ENCODE data around the gene MOCS3. TPM values are rescaled to one million over a fixed set of nuclear protein-coding genes. Genes with fewer than 3 reads are reported as not detected.

Gene MOCS3
- total and polyA plus RNA-seq, 2 experiments from 2014 or later: 4.0 to 8.6 TPM

DNA sequence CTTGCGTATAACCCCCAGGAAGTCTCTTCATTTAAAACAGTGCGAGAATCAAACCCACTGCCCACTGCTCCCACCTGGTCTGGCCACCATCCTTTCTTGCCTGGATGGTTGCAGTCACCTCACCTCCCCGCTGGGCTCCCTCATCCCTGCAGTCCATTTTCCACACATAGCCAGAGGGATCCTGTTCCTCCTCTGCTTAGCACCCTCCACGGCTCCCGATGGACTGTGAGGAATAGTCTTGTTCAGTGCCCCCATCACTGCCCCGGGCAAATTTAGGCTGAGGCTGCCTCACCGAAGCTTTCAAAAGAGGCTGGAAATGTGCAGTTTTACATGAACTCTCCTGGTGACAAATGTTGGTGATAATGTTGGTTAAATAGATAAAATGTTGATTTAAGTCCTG lies 46.6 kb downstream of the MOCS3 start:
- H3K27me3 ChIP-seq: no peaks in the 10 kb centered on the region
- TF ChIP-seq EZH2 (IDR thresholded peaks at IDR 0.05; ENCODE audit: borderline replicate concordance) (no peak), EZH2phosphoT487 (IDR thresholded peaks at IDR 0.05; ENCODE audit: low read depth, severe bottlenecking, unreplicated experiment) (no peak)
- TF ChIP-seq, protein P1, sequence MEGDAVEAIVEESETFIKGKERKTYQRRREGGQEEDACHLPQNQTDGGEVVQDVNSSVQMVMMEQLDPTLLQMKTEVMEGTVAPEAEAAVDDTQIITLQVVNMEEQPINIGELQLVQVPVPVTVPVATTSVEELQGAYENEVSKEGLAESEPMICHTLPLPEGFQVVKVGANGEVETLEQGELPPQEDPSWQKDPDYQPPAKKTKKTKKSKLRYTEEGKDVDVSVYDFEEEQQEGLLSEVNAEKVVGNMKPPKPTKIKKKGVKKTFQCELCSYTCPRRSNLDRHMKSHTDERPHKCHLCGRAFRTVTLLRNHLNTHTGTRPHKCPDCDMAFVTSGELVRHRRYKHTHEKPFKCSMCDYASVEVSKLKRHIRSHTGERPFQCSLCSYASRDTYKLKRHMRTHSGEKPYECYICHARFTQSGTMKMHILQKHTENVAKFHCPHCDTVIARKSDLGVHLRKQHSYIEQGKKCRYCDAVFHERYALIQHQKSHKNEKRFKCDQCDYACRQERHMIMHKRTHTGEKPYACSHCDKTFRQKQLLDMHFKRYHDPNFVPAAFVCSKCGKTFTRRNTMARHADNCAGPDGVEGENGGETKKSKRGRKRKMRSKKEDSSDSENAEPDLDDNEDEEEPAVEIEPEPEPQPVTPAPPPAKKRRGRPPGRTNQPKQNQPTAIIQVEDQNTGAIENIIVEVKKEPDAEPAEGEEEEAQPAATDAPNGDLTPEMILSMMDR (IDR thresholded peaks at IDR 0.05; ENCODE audit: poor library complexity): no peak

DNA sequence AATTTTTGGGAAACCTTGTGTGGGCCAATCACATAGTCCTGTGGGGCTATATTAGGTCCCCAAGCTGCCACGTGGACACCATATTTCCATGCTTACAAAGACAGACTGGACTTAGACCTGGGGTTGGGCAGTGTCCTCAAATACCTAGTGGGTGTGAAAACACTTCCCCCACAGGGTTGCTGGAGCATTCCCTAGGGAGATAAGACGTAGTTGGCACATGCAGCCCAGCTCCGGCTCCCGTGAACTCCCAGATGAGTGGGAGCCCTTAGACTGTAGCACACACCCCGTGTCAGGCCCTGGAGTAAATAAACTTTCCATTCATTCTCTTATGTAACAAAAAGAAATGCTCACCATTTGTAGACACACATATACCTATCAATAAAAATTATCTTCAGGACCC lies 50.1 kb downstream of the MOCS3 start:
- Histone ChIP-seq H3K4me3 (no peak overlapping the region), H4K20me1 (ENCODE audit: insufficient read depth, poor library complexity, severe bottlenecking) (no peaks in the 10 kb centered on the region), H3K36me3 (replicated peaks; ENCODE audit: insufficient read depth, low read depth) (no peaks in the 10 kb centered on the region), H2AFZ (no peak overlapping the region), H3K4me2 (no peak overlapping the region), H3K79me2 (no peaks in the 10 kb centered on the region), H3K27ac (no peak overlapping the region), H3K27me3 (no peaks in the 10 kb centered on the region), H3K9me3 (ENCODE audit: low read depth) (no peaks in the 10 kb centered on the region), H3K4me1 (ENCODE audit: insufficient read depth) (no peaks in the 10 kb centered on the region), H3K9me2 (replicated peaks; ENCODE audit: insufficient read depth) (no peaks in the 10 kb centered on the region)
- peak; percentile 44 for DNase-seq (ENCODE audit: low spot score)
- 60% methylated on average over 5 of the region's 5 CpGs for WGBS (ENCODE audit: low lambda C conversion rate, missing lambda C conversion rate)
- TF ChIP-seq, protein P1 (IDR thresholded peaks at IDR 0.05; ENCODE audit: poor library complexity): no peak
- TF ChIP-seq EZH2phosphoT487 (IDR thresholded peaks at IDR 0.05; ENCODE audit: low read depth, severe bottlenecking, unreplicated experiment): no peak

More for the DNA sequence above, 46.6 kb downstream of the MOCS3 start:
- H2AFZ ChIP-seq: no peak overlapping the region
- H4K20me1 ChIP-seq (ENCODE audit: insufficient read depth, poor library complexity, severe bottlenecking): no peaks in the 10 kb centered on the region
- H3K4me3 ChIP-seq: no peak overlapping the region
- DNase-seq (ENCODE audit: low spot score): no peak
- H3K27ac ChIP-seq: no peak overlapping the region
- no peaks in the 10 kb centered on the region for H3K9me3 ChIP-seq (ENCODE audit: low read depth)
- WGBS (ENCODE audit: low lambda C conversion rate, missing lambda C conversion rate): 92% methylated on average over 7 of the region's 7 CpGs
- H3K79me2 ChIP-seq: no peaks in the 10 kb centered on the region
- no peaks in the 10 kb centered on the region for H3K36me3 ChIP-seq (replicated peaks; ENCODE audit: insufficient read depth, low read depth)
- H3K4me1 ChIP-seq (ENCODE audit: insufficient read depth): no peaks in the 10 kb centered on the region
- no peak overlapping the region for H3K4me2 ChIP-seq
- no peaks in the 10 kb centered on the region for H3K9me2 ChIP-seq (replicated peaks; ENCODE audit: insufficient read depth)

DNA sequence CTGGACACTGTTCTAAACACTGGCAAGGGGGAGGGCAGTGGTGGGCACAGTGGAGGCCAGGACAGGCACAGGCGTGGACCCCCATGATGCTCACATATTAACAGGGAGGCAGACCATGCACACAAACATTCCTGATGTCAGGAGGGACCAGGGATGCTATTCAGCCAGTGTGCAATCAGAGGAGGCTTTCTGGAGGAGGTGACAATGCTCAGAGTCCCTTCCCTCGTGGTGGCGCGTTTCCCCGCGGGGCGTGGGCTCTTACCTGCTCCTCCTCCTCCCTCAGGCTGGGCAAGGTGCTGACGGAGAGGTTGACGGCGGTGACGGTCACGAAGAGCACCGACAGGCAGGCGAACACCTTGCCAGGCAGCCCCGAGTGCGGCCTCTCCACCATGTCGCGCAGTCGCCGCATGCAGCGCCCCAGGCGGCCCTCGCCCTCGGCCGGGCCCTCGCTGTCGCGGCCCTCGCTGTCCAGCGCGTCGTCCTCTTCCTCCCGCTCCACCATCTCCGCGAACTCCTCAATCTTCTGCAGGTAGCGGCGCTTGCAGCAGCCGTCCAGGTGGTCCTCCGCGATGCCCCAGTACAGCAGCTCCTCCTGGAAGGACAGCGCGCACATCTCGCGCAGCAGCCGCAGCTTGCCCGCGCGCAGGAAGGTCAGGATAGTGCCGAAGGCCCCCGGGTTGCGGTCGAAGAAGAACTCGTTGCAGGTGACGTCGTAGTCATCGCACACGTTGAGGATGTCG lies 50.9 kb downstream of the MOCS3 start:
- Histone ChIP-seq H3K36me3 (replicated peaks; ENCODE audit: insufficient read depth, low read depth) (no peaks in the 10 kb centered on the region), H3K4me2 (no peak overlapping the region), H3K27ac (no peak overlapping the region), H4K20me1 (ENCODE audit: insufficient read depth, poor library complexity, severe bottlenecking) (no peaks in the 10 kb centered on the region), H3K9me3 (ENCODE audit: low read depth) (no peaks in the 10 kb centered on the region), H3K9me2 (replicated peaks; ENCODE audit: insufficient read depth) (no peaks in the 10 kb centered on the region), H2AFZ (no peak overlapping the region), H3K4me1 (ENCODE audit: insufficient read depth) (peaks cover 4% of the 10 kb centered on the region), H3K4me3 (no peak overlapping the region), H3K27me3 (no peaks in the 10 kb centered on the region), H3K79me2 (no peaks in the 10 kb centered on the region)
- TF ChIP-seq, protein P1 (IDR thresholded peaks at IDR 0.05; ENCODE audit: poor library complexity): no peak
- TF ChIP-seq EZH2phosphoT487 (IDR thresholded peaks at IDR 0.05; ENCODE audit: low read depth, severe bottlenecking, unreplicated experiment) (no peak), EZH2 (IDR thresholded peaks at IDR 0.05; ENCODE audit: borderline replicate concordance) (no peak)
- 97% methylated on average over 55 of the region's 58 CpGs for WGBS (ENCODE audit: low lambda C conversion rate, missing lambda C conversion rate)
- no peak for DNase-seq (ENCODE audit: low spot score)
